Osteoblast (primary cell): ENCODE data around the gene RPS2. TPM values are rescaled to one million over a fixed set of nuclear protein-coding genes. Genes with fewer than 3 reads are reported as not detected.

Experiments used
- DNase-seq: peaks from one replicate; pipeline ENCODE4 v3.0.0; 2011; ENCODE audit warnings: low spot score, mixed read lengths; ENCODE audit not compliant: insufficient read length; ENCODE audit errors: missing footprints
- H2AFZ ChIP-seq: 2 replicates; pipeline ENCODE4 v1.6.0; 2011; ENCODE audit warnings: mild to moderate bottlenecking, low read length
- H3K27ac ChIP-seq: 2 replicates; pipeline ENCODE4 v1.5.1; 2011; ENCODE audit warnings: mild to moderate bottlenecking, low read depth, low read length, moderate library complexity
- H3K27me3 ChIP-seq: 2 replicates; pipeline ENCODE4 v1.6.0; 2012; ENCODE audit warnings: mild to moderate bottlenecking, control low read depth, inconsistent platforms, low read length, moderate library complexity; ENCODE audit not compliant: insufficient read depth
- H3K36me3 ChIP-seq: 2 replicates; pipeline ENCODE4 v1.5.1; 2011; ENCODE audit warnings: mild to moderate bottlenecking, low read length, control low read depth, moderate library complexity; ENCODE audit not compliant: insufficient read depth
- H3K4me1 ChIP-seq: 2 replicates; pipeline ENCODE4 v1.5.1; 2011; ENCODE audit warnings: mild to moderate bottlenecking, low read length, control low read depth, moderate library complexity; ENCODE audit not compliant: insufficient read depth
- H3K4me2 ChIP-seq: 2 replicates; pipeline ENCODE4 v1.6.0; 2011; ENCODE audit warnings: mild to moderate bottlenecking, low read length; ENCODE audit not compliant: insufficient read depth
- H3K4me3 ChIP-seq: fragments of 200-600 bp; sonication (generic); 3 replicates; pipeline ENCODE4 v1.5.1; 2012; ENCODE audit warnings: mild to moderate bottlenecking, low read length, inconsistent platforms; ENCODE audit not compliant: insufficient read depth
- H3K79me2 ChIP-seq: 2 replicates; pipeline ENCODE4 v1.6.0; 2012; ENCODE audit warnings: mild to moderate bottlenecking, low read length, control low read depth, inconsistent platforms; ENCODE audit not compliant: insufficient read depth
- H3K9me3 ChIP-seq: 2 replicates; pipeline ENCODE4 v1.5.1; 2011; ENCODE audit warnings: low read depth, low read length, control low read depth
- H4K20me1 ChIP-seq: 2 replicates; pipeline ENCODE4 v1.6.0; 2012; ENCODE audit warnings: mild to moderate bottlenecking, low read length, control low read depth; ENCODE audit not compliant: insufficient read depth
- CTCF ChIP-seq: IDR thresholded peaks from 2 replicates; pipeline ENCODE4 v1.5.1; 2011; ENCODE audit warnings: mild to moderate bottlenecking, low read depth, low read length, moderate library complexity; ENCODE audit errors: extremely low read depth
- total RNA-seq: library from RNA; depleted of rRNA; stranded (reverse); fragments of >200 nt; gene quantifications from 2 replicates; pipeline ENCODE4 v1.2.3, GENCODE V29; 2012

RPS2 gene
- total RNA-seq, 1 donor, result 2,359 TPM

- H2AFZ ChIP-seq, result no peak overlapping the region
- H3K4me1 ChIP-seq, result no peaks in the 10 kb centered on the region
- peaks cover 3% of the 10 kb centered on the region for H4K20me1 ChIP-seq
- H3K4me3 ChIP-seq, result no peak overlapping the region
- no peaks in the 10 kb centered on the region for H3K79me2 ChIP-seq
- DNase-seq, result peak; percentile 84
- no peaks in the 10 kb centered on the region for H3K36me3 ChIP-seq
- H3K4me2 ChIP-seq, result no peak overlapping the region
- H3K9me3 ChIP-seq, result no peaks in the 10 kb centered on the region
- no peak for TF ChIP-seq CTCF
- H3K27me3 ChIP-seq, result peaks cover 64% of the 10 kb centered on the region
- no peak overlapping the region for H3K27ac ChIP-seq
Observed at GRCh38 chr16:1917056-1917664, 47.5 kb downstream of the RPS2 start.

- H3K27me3 ChIP-seq, result peaks cover 63% of the 10 kb centered on the region
Observed at GRCh38 chr16:1916640-1916990, 48.0 kb downstream of the RPS2 start.

GRCh38 chr16:1915732-1916639 lies 48.6 kb downstream of the RPS2 start:
- no peak overlapping the region for H3K4me3 ChIP-seq
- H4K20me1 ChIP-seq, result peaks cover 3% of the 10 kb centered on the region
- H3K27ac ChIP-seq, result no peak overlapping the region
- H3K36me3 ChIP-seq, result no peaks in the 10 kb centered on the region
- no peaks in the 10 kb centered on the region for H3K9me3 ChIP-seq
- H3K4me2 ChIP-seq, result no peak overlapping the region
- H3K4me1 ChIP-seq, result no peaks in the 10 kb centered on the region
- H3K27me3 ChIP-seq, result peaks cover 56% of the 10 kb centered on the region
- peak; percentile 64 for DNase-seq
- H3K79me2 ChIP-seq, result no peaks in the 10 kb centered on the region
- no peak for TF ChIP-seq CTCF
- no peak overlapping the region for H2AFZ ChIP-seq

More at GRCh38 chr16:1916640-1916990, 48.0 kb downstream of the RPS2 start:
- H3K27ac ChIP-seq, result no peak overlapping the region
- H3K4me1 ChIP-seq, result no peaks in the 10 kb centered on the region
- no peaks in the 10 kb centered on the region for H3K36me3 ChIP-seq
- no peak overlapping the region for H2AFZ ChIP-seq
- peak; percentile 74 for DNase-seq
- no peaks in the 10 kb centered on the region for H3K9me3 ChIP-seq
- TF ChIP-seq CTCF, result no peak
- no peak overlapping the region for H3K4me2 ChIP-seq
- H3K79me2 ChIP-seq, result no peaks in the 10 kb centered on the region
- no peak overlapping the region for H3K4me3 ChIP-seq
- peaks cover 3% of the 10 kb centered on the region for H4K20me1 ChIP-seq

- Histone ChIP-seq H3K79me2 (no peaks in the 10 kb centered on the region), H3K27ac (no peak overlapping the region), H3K4me1 (no peaks in the 10 kb centered on the region), H3K9me3 (no peaks in the 10 kb centered on the region), H3K4me3 (no peak overlapping the region), H2AFZ (no peak overlapping the region), H3K36me3 (no peaks in the 10 kb centered on the region), H4K20me1 (no peaks in the 10 kb centered on the region), H3K27me3 (peaks cover 46% of the 10 kb centered on the region), H3K4me2 (no peak overlapping the region)
- DNase-seq, result peak; percentile 81
- no peak for TF ChIP-seq CTCF
Observed at GRCh38 chr16:1914988-1915387, 49.6 kb downstream of the RPS2 start.
